Stimulated activated effector memory CD8-positive, alpha-beta T cell treated with anti-CD3 and anti-CD28 coated beads, Interleukin-12 subunit alpha, Interleukin-12 subunit beta, amount 100 ng/mL, for 72 hours (primary cell): ENCODE measurements around the gene GNG2.

Source experiments
- ATAC-seq: fragments of 150-1000 bp; cut with Tn5 transposase; 2 replicates; pipeline ENCODE4 v1.10.0; 2021
- DNase-seq, 2 donors: peaks; one replicate each; pipeline ENCODE4 v3.0.0; 2021 to 2022; ENCODE audit warnings: low spot score in 2 of 2
- H3K27ac Mint-ChIP-seq: one replicate; pipeline ENCODE4 v1.8.0; 2022; ENCODE audit warnings: mild to moderate bottlenecking, mixed read lengths
- H3K36me3 Mint-ChIP-seq: one replicate; pipeline ENCODE4 v1.8.0; 2022; ENCODE audit warnings: mild to moderate bottlenecking, mixed read lengths
- H3K4me1 Mint-ChIP-seq: one replicate; pipeline ENCODE4 v1.8.0; 2022; ENCODE audit warnings: mixed read lengths
- H3K4me3 Mint-ChIP-seq: one replicate; pipeline ENCODE4 v1.8.0; 2022; ENCODE audit warnings: mild to moderate bottlenecking, mixed read lengths
- H3K9me3 Mint-ChIP-seq: one replicate; pipeline ENCODE4 v1.8.0; 2022; ENCODE audit warnings: mixed read lengths

Gene GNG2

GRCh38 chr14:51869411-51870100 is 9.1 kb downstream of the GNG2 start:
- Mint-ChIP-seq H3K4me1 (peaks cover 42% of the 10 kb centered on the region), H3K4me3 (no peak overlapping the region), H3K36me3 (peaks cover 47% of the 10 kb centered on the region), H3K9me3 (no peaks in the 10 kb centered on the region), H3K27ac (no peak overlapping the region)
- ATAC-seq: peak; percentile 82
- DNase-seq: peak in 1 of 2 donors; percentile 78

DNA sequence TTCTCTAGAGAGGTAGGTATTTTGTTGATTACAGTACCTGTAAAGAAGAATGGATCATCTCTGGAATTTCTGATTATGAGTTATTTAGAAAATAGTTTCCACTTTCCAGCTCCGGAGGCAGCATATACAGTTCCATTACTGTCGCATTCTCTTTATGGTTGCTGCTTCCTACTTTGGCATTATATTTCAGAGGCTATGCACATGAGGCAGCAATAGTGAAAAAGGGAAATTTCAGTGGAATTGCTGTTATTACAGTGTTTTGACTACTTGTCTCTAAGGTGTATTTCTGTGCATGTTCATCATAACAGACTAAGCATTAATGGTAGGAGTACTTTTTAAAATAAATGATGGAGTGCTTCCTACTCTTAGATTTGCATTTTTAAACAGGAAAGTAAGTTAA is 10.2 kb downstream of the GNG2 start:
- no peak overlapping the region for H3K27ac Mint-ChIP-seq
- no peak for ATAC-seq

GRCh38 chr14:51871846-51872245 is 11.4 kb downstream of the GNG2 start:
- no peaks in the 10 kb centered on the region for H3K9me3 Mint-ChIP-seq
- H3K4me3 Mint-ChIP-seq: peak overlapping the region; percentile 23

More for the DNA sequence above, 10.2 kb downstream of the GNG2 start:
- Mint-ChIP-seq H3K36me3 (peaks cover 56% of the 10 kb centered on the region), H3K4me1 (peaks cover 42% of the 10 kb centered on the region), H3K4me3 (no peak overlapping the region), H3K9me3 (no peaks in the 10 kb centered on the region)
- DNase-seq: no peak

DNA sequence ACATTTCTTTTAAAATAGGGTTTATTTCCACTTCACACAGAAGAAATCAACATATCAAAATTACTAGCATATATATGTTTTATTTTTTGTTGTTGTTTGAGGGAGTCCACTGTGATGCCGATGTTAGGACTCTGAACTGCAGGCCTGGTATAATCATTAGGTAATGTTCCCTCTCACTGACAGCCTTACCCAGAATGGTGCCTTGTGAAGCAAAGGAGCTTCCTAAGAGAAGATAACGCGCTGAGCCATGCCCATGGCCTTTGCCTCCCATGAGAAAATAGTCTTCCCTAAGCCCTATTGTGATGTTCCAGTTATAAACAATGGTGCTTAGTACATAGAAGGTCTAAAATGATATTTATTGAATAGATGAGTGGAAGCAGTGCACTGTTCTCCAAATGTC is 12.0 kb downstream of the GNG2 start:
- DNase-seq (no peak), ATAC-seq (no peak)
- H3K36me3 Mint-ChIP-seq: peaks cover 69% of the 10 kb centered on the region
- no peaks in the 10 kb centered on the region for H3K9me3 Mint-ChIP-seq
- peaks cover 57% of the 10 kb centered on the region for H3K4me1 Mint-ChIP-seq
- peak overlapping the region; percentile 13 for H3K4me3 Mint-ChIP-seq
- peak overlapping the region; percentile 83 for H3K27ac Mint-ChIP-seq

More at GRCh38 chr14:51871846-51872245, 11.4 kb downstream of the GNG2 start:
- H3K4me1 Mint-ChIP-seq: peaks cover 52% of the 10 kb centered on the region
- H3K36me3 Mint-ChIP-seq: peaks cover 63% of the 10 kb centered on the region
- H3K27ac Mint-ChIP-seq: peak overlapping the region; percentile 83
- no peak for DNase-seq
- peak; percentile 4 for ATAC-seq

DNA sequence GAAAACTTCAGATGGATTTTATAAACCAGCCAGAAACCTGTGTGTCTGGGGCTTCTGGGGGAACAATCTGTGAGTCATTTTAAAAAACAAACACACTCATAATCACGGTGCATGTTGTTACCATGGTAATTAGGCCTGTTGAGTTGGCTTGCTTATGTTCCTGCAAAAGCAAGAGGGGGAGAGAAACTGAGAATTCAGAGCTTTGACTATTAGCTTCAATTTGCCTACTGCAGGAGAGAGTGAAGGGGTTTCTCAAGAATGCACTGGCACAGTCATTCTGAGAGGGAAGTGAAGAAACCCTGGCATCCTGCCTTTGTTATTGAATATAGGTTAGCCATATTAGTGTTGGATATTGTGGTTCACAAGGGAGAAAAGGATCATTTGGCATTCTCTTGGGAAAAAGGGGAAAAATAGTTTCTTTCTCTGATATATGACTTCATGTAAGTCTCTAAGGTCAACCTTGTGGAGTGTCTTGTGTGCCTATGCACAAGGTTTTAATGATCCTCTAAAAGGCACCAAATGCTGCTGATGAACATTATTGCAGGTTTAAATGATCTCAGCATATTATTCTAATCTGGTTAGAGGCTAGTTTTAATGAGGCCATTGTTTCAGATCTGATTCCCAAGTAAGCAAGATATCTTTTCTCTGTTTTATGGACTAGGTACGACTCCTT is 12.9 kb downstream of the GNG2 start:
- DNase-seq (peak in 1 of 2 donors; percentile 69), ATAC-seq (peak; percentile 90)
- Mint-ChIP-seq H3K4me1 (peaks cover 67% of the 10 kb centered on the region), H3K27ac (peak overlapping the region; percentile 83), H3K4me3 (peak overlapping the region; percentile 13), H3K9me3 (no peaks in the 10 kb centered on the region), H3K36me3 (peaks cover 78% of the 10 kb centered on the region)

- Mint-ChIP-seq H3K4me3 (no peak overlapping the region), H3K4me1 (peaks cover 75% of the 10 kb centered on the region), H3K27ac (peak overlapping the region; percentile 59), H3K9me3 (no peaks in the 10 kb centered on the region), H3K36me3 (peaks cover 88% of the 10 kb centered on the region)
- ATAC-seq: no peak
- no peak for DNase-seq
Measured at GRCh38 chr14:51877810-51878209, 17.4 kb downstream of the GNG2 start.

- Mint-ChIP-seq H3K4me1 (peaks cover 70% of the 10 kb centered on the region), H3K27ac (no peak overlapping the region), H3K9me3 (no peaks in the 10 kb centered on the region), H3K36me3 (peaks cover 76% of the 10 kb centered on the region), H3K4me3 (no peak overlapping the region)
- no peak for ATAC-seq
- no peak for DNase-seq
Measured at GRCh38 chr14:51879170-51879569, 18.8 kb downstream of the GNG2 start.

- peak; percentile 63 for ATAC-seq
- no peak for DNase-seq
- Mint-ChIP-seq H3K4me3 (peak overlapping the region; percentile 30), H3K4me1 (peaks cover 67% of the 10 kb centered on the region), H3K27ac (peak overlapping the region; percentile 40), H3K36me3 (peaks cover 78% of the 10 kb centered on the region), H3K9me3 (no peaks in the 10 kb centered on the region)
Measured at GRCh38 chr14:51880835-51881580, 20.6 kb downstream of the GNG2 start.

- peaks cover 80% of the 10 kb centered on the region for H3K36me3 Mint-ChIP-seq
- DNase-seq: no peak
- peak overlapping the region; percentile 40 for H3K27ac Mint-ChIP-seq
- no peaks in the 10 kb centered on the region for H3K9me3 Mint-ChIP-seq
- H3K4me1 Mint-ChIP-seq: peaks cover 67% of the 10 kb centered on the region
- peak overlapping the region; percentile 30 for H3K4me3 Mint-ChIP-seq
- ATAC-seq: no peak
Measured at GRCh38 chr14:51881636-51882035, 21.2 kb downstream of the GNG2 start.

GRCh38 chr14:51883232-51883631 is 22.8 kb downstream of the GNG2 start:
- Mint-ChIP-seq H3K36me3 (peaks cover 79% of the 10 kb centered on the region), H3K4me3 (peak overlapping the region; percentile 54), H3K4me1 (peaks cover 67% of the 10 kb centered on the region), H3K9me3 (peaks cover 3% of the 10 kb centered on the region), H3K27ac (peak overlapping the region; percentile 90)
- no peak for DNase-seq
- peak; percentile 43 for ATAC-seq

GRCh38 chr14:51884086-51884927 is 23.9 kb downstream of the GNG2 start:
- peak overlapping the region; percentile 54 for H3K4me3 Mint-ChIP-seq
- H3K27ac Mint-ChIP-seq: peak overlapping the region; percentile 90
- H3K36me3 Mint-ChIP-seq: peaks cover 79% of the 10 kb centered on the region
- H3K4me1 Mint-ChIP-seq: peaks cover 67% of the 10 kb centered on the region
- H3K9me3 Mint-ChIP-seq: peaks cover 6% of the 10 kb centered on the region
- ATAC-seq (peak; percentile 75), DNase-seq (no peak)

- DNase-seq (no peak), ATAC-seq (no peak)
- Mint-ChIP-seq H3K27ac (peak overlapping the region; percentile 76), H3K9me3 (peaks cover 6% of the 10 kb centered on the region), H3K36me3 (peaks cover 78% of the 10 kb centered on the region), H3K4me1 (peaks cover 74% of the 10 kb centered on the region), H3K4me3 (no peak overlapping the region)
Measured at GRCh38 chr14:51889851-51890250, 29.4 kb downstream of the GNG2 start.

- DNase-seq (no peak), ATAC-seq (no peak)
- peaks cover 61% of the 10 kb centered on the region for H3K36me3 Mint-ChIP-seq
- H3K4me1 Mint-ChIP-seq: peaks cover 78% of the 10 kb centered on the region
- no peak overlapping the region for H3K4me3 Mint-ChIP-seq
- H3K27ac Mint-ChIP-seq: no peak overlapping the region
- H3K9me3 Mint-ChIP-seq: no peaks in the 10 kb centered on the region
Measured at GRCh38 chr14:51894250-51894649, 33.8 kb downstream of the GNG2 start.

GRCh38 chr14:51895375-51895774 is 35.0 kb downstream of the GNG2 start:
- Mint-ChIP-seq H3K27ac (no peak overlapping the region), H3K9me3 (no peaks in the 10 kb centered on the region), H3K36me3 (peaks cover 62% of the 10 kb centered on the region), H3K4me3 (no peak overlapping the region), H3K4me1 (peaks cover 78% of the 10 kb centered on the region)
- DNase-seq (no peak), ATAC-seq (no peak)
